RPMI7951 (cell line): ENCODE measurements around the gene CCNI2. TPM values are rescaled to one million over a fixed set of nuclear protein-coding genes. Genes with fewer than 3 reads are reported as not detected.
A peak's percentile ranks its signal among the peaks of the same experiment; 100 is the strongest.

ENCODE experiments used
- DNase-seq: peaks from one replicate; pipeline ENCODE4 v3.0.0-alpha.2; 2012; ENCODE audit warnings: low read depth
- total RNA-seq: library from RNA; depleted of rRNA; stranded (reverse); fragments of >200 nt; shearing (Covaris generic); gene quantifications from 2 replicates; pipeline ENCODE4 v1.2.3, GENCODE V29; 2014

The CCNI2 gene
- total RNA-seq, 1 experiment from 2014 or later = not detected

DNA sequence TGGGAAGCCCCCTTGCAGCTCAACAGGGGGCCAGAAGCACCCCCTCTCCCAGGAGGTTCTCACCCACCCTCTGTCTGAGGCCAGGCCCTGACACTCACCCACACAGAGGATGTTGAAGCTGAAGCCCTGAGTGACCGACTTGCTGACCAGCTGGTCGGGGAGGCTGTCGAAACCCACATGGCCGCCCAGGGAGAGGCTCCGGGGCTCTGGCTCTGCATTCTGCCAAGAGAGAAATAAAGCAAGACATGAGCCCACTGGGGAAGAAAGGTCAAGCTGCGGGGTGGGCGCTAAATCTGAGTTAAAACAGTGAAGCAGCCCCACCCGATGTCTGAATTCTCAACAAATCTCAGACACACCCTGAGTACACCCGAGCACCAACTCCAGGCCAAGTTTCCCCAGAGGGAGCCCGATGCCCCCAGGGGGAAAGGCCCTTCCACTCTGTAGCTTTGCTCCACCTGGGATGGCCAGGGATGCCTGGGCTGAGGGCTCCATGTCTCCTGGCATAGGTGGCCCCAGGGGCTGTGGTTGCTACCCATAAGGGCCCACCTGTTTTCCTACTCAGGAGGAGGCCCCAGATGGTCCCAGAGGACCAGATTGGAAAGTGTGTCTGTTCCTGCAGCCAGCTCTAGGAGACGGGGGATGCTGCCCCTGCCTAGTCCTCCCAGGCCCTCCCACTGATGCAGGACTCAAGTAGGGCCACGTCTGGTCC lies 18.2 kb downstream of the CCNI2 start:
- no peak for DNase-seq

DNA sequence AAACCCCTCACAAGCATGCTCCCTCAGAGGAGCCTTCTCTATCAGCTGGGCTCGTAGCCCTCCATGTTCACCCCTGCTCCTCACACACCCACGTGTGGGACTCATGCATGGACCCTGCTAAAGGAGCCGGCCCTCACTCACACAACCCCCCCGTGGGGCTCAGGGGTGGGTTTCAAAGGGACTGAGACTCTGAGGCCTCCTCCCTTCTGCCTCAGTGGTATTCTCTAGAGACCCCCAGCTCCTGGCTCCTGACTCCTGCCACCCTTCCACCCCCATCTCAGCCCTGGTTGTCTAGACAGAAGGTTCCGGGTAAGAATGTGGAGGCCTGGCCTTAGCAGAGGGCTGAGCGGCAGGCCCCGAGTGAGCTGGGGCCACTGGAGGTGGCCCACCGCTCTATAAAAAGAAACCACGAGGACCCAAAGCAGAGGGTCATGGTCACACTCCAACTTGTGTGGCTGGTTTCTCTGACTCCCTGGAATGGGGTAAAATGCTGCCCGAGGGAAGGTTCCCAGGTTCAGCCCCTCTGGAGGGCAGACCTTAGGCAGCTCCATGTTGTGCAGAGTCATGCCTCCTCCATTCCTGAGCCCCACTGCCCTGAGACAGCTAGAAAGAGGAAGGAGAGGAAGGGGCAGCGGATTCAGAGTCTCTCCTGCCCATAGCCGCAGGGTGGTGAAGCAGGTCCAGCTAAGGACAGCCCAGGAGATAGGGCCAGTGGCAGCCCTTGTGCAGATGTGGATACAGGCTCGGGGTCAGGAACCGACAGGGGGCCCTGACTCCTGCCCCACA lies 19.0 kb downstream of the CCNI2 start:
- no peak for DNase-seq

DNA sequence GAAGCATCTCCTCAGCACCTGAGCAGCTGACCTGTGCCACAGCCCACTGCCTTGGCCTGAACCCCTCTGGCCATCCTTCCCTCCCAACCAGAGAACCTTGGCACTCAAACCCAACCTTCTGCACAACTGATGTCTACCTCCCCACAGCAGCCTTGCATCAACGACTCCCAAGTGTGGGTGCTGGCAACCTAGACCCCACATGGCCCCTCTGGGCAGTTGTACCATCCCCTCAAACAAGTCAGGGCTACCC lies 19.5 kb downstream of the CCNI2 start:
- DNase-seq = no peak

DNA sequence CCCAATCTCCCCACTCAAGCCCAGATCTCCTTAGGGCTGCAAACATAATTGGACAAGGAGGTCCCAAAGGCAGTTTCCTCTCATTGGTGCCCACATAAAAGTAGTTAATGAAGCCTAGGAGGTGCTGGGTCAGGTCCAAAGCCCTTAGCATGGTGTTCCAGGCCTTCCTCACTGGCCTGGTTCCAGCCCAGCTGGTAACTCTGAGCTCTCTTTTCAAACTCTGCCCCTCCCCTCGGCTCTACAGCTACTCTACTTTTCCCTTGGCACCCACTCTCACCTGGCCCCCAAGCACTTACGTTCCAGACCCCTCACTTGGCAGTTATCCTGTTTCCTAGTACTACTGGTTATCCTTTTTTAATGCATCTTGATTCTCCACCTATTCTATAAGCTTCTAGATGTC lies 19.9 kb downstream of the CCNI2 start:
- peak; percentile 10 for DNase-seq

DNA sequence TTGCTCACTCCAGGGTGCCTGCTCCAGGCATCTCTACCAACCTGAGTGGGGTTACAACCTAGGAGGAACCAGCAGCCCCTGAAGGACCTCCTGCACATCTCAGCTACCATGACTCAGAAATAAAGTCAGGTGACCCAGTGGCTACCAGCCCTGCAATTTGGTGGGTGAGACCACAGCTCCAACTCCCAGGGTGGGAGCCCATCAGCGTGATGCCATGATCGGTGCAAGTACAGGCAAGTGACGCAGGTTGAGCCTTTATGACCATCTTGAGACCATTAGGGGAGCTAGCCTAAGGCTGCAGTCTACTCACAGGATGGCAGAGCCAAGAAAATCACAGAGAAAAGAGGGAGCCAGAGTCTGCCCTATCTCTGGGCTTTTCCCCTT lies 21.3 kb downstream of the CCNI2 start:
- DNase-seq = no peak

DNA sequence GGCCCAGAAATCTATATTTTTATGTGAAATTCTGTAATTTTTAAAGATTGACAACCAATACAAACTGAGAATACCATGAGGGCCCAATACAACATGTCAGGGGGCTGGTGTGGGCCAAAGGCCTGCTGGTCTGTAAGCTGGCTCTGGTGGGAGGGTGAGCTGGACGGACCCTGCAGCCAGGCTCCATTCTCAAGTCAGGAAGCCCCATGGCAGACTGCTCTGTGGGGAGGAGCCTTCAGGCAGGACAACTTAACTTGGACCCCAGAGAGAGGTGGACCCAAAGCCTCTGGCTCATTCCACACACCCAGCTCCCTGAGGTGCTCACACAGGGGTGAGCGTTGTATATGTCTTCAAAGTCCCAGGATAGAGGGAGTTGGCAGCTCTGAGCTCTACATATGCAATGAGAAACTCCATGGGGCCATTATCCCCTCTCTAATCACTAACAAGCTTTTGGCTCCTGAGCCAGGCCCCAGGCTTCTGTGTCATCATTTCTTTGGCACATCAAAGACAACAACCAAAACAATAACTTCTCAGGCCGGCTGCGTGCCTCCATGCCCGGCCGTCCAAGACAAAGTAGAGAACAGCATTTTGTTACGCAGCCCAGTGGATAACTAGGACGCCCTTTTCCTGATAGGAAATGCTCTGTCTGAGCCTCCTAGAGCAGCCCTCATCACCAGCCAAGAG lies 23.4 kb downstream of the CCNI2 start:
- DNase-seq = no peak

DNA sequence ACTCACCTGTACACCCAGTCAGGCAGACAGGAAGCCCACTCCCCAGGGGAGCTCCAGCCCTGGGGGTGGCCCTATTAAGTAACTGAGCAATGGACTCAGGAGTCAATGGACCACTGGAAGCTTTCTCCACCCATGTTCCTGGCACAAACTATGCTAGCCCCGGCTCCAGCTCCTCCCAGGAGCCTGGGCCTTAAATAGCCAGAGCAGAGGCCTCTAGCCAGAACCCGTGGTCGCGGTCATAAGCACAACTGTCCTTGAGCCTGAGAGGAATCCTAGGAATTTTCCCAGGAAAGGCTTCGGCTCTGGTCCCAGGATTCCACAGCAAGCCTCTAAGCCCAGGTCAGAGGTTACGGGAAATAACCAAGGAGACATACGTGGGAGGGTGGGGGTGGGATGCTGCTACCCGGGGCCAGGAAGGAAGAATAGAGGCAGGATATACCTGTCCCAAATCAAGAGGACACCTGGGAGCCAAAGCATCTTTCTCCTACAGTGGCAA lies 24.3 kb downstream of the CCNI2 start:
- DNase-seq = peak; percentile 41

DNA sequence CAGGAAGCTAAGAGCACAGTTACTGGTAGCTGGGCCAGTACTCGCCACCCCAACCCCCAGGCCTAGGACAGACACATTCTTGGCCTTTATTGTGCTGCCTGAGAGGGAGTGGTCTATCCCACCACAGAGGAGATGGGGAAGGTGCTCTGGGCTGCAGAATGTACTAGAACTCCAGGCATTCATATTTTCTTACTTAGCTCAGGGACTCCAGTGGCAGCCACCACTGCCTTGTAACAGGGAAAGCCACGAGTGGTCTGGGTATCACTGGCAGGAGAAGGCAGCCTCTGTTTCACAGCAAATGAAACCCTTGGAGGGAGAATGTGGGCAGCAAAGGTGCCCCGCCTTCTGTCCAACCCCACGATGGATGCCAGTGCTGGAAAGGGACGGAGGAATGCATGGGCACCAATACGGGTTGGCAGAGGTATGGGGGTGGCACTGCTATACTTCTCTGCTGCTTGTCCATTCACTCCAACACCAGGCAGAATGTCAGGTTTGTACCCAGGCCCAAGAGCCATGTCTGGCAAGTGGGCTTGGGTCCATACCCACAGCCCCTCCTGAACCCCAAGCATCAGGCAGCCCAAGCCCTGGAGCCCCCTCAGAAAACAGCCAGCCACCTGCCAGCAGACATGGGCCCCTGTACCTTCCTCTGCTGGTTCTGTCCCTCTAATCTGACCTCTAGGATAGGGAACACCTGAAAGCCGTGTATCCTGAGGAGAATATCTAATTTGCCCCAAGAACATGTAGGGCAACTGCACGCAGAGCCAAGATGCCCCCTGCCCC lies 25.3 kb downstream of the CCNI2 start:
- no peak for DNase-seq

DNA sequence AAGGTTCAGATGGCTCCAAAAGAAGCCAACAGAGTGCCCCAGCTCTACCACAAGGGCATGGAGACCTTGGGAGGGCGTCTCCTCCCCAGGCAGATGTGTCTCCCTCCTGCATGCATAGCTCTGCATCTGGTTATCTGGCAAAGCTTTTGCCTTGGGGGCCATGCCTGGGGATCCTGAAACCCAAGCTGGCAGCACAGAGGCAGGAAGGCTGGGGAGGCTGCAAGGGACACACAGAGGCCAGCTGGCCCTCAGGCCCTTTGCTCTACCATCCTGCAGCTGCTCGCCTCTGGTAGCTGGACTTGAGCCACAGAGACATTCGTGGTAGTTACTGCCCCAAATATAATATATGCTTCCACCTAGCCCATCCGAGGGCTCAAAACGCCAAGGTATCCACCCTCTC lies 25.9 kb downstream of the CCNI2 start:
- DNase-seq = peak; percentile 30

DNA sequence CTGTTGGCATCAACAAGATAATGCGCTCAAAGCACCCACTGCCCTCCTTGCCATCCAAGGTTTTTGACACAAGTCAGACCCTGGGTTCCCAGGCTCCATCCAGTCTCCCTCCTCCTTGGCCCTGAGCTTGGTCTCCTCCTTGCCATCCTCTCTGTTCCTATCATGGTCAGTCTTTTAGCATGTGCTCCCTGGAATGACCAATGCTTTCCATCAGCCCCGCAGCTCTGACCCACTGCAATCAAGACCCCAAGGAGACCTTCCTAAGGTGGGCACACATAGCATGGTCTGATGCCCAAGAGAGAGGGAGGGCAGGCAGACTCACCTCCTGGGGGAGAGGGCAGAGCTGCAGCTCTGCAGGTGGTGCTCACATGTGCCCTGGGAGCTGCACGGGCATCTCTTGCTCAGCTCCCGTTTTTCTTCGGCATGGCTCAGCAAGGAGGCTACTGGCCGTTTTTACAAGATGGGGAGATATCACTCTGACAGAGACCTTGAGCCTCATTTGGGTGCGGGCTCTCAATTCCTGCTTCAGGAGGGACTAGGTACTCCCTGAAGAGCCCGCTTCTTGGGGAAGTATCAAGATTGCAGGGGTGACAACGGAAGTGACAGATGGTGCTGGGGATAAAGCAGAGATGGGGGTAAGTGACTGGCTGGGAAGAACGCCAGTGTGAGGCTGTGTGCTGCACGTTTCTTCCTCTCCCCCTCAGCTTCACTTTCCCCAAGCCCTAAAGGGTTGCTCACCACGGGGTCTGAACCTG lies 26.6 kb downstream of the CCNI2 start:
- no peak for DNase-seq

DNA sequence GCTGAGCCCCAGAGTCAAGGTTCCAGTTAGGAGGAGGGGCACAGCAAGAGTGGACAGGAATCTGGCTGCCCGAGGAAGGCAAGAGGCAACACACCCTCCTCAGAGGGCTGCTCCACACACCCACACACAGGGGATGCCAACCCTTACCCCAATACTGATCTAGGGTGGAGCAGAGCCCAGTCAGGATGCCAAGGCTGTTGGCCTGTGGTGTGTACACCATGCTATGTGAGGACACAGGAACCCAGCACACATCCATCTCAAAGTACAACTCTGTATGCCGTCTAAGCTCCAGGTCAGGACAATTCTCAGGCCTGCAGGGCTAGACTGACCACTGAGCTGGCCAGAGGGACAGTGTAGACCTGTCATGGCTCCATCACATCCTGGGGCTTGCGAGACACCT lies 27.2 kb downstream of the CCNI2 start:
- no peak for DNase-seq

DNA sequence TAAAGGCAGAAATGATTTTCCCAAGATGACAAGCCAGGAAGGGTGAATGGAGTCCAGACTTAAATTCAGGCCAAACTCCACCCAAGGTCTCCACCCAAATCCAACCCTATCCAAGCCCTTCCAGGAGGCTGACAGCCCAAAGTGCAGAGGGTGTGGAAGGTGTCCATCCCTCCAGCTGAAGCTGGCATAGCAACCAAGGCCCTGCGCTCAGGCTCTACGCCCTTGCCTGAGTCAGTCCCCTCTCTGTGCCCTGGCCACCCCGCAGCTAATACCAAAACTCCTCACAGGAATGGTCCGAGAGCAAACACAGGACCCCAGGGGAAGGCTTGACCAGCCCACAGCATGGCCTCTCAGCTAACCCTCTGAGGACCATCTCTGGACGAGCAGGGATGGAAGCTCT lies 27.7 kb downstream of the CCNI2 start:
- no peak for DNase-seq

DNA sequence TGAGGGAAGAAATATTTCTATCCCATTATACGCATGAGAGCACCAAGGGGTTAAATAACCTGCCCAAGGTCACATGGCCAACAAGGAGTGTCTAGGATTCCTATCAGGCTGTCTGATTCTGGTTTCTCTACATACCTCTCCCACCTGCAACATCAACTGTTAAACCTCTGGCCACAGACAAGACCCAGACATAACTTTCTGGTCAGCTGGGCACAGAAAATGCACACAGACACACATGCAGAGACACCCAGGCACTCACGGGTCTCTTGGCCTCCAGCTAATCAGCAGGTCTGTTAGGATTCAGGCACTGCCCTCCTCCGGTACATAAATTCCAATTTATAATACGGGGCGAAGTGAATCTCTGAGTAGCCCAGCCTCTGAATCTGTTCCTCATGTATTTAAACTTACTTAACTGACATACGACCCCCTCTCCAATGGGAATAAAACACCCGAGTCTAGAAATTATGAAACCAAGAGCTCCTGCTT lies 28.3 kb downstream of the CCNI2 start:
- no peak for DNase-seq

DNA sequence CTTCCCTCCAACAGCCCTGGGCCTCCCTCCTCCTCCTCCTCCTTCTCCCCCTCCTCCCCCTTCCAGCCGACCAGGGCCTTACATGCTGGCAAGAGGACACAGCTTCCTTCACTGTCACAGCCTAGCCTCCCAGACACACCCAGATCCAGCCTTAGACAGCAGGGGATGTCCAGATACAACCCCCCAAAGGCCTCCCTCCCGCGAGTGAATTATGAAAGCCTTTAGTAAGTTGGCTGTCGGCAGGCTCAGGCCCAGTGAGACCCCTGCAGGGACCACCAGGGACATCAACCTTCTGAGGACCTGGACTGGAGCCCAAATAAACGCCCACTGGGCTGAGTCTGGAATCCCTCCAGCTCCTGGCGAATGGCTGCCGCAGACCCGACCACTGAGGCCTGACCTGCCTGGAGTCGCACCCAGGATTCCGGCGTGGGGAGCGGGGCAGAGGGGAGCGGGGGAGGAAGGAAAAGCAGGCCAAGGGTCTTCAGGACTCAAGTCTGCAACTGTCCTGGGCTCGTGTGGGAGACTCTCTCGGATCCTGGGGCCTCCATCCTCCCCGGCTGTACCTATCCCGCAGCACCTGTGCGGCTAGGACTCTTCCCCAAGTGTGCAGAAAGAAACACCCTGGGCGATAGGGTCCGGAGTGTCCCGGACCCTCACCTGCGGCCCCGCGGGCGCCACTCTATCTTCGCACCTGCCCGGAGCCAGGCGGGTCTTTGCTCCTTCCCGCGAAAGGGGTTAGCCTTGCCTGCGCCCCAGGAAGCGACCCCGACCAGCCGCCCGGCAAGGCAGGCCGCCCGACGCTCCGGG lies 29.1 kb downstream of the CCNI2 start:
- DNase-seq = peak; percentile 29

DNA sequence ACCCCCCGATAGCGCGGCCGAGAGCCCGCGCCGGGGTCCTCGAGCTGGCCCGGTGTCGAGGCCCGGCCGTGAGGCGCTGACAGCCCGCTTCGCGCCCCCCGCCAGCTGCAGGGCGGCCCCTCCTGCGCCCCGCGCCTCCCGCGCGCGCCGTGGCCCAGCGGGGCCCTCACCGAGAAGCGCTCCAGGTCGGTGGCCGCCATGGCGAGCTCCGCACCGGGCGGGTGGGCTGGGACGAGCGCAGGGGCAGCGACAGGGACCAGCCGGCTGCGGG lies 29.6 kb downstream of the CCNI2 start:
- no peak for DNase-seq

DNA sequence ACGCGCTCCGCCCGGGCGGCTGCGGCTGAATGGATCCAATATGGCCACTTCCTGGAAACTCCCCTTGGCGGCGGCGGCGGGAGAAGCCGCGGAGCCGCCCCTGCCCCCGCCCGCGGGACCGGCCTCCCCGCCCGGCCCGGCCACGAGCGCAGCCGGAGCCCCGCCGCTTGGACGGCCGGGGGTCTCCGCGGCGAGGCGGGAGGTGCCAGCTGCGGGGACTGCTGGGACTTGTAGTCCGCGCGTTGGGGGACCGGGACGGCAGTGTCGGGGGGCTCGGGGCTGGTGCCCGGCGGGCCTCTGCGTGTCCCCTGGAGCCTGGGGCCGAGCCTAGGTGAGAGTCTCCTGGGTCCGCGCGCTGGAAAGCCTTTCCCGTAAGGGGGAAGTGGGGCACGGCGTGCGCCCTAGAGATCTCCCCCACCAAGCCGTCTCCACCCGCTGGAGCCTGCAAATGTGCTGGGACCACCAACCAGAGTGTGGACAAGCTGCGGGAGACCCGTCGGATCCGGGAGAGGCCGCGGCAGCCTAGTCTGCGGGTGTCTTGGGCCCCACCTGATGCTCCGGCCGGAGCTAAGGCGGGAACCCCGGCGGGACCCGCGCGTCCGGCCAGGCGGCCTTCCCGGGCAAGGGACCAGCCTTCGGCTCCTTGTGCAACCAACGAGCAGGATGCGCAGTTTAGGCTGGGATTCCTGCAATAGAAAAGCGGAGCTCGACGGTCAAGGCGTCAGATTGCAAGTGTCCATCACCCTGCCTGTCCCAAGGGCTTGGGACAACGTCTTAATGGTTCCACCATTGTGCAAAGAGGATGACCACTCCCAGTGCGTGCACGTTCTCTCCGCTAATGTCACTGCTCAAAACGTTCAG lies 30.2 kb downstream of the CCNI2 start, which contains the start of gene SEPTIN8:
Gene SEPTIN8 (minus strand): TSS at position 31 of the 861 bp plus-strand sequence. CDS start 102 bp downstream, outside the sequence.
- DNase-seq = peak; percentile 51

DNA sequence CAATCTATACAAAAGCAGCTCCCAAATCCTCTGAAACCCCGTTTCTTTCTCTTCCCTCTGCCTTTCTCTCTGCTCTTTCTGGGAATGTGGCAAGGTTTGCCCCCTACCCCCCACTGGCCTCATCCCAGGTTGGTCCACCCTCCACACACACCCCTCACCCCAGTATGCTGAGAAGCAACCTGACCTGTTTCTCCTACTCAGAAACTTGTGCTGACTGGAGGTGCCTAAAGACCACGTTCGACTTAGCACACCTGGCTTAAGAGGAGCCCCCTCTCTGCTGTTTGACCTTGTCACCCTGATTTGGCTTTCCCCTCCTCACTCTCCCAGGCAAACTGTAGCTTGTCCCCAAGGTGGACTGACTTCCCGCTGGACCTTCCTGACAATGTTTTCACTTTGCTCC lies 30.9 kb downstream of the CCNI2 start:
- no peak for DNase-seq

DNA sequence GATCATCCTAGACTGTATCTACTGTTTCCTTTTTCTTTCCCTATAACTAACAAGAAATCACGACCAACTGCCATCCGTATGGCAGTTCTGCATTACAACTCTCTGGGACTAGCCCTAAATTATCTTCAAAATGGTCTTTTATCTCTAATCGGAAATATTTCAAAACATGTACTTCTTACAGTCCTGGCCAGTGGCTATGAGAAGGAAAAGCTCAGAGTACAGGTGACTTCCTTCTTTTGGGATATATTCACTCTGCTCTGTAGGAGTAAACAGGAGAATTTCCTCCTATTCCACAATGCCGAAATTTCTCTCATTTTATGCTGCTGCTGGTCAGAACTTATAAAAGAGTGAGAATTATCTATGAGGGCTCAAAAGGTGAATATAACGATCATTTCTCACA lies 31.6 kb downstream of the CCNI2 start:
- DNase-seq = no peak

DNA sequence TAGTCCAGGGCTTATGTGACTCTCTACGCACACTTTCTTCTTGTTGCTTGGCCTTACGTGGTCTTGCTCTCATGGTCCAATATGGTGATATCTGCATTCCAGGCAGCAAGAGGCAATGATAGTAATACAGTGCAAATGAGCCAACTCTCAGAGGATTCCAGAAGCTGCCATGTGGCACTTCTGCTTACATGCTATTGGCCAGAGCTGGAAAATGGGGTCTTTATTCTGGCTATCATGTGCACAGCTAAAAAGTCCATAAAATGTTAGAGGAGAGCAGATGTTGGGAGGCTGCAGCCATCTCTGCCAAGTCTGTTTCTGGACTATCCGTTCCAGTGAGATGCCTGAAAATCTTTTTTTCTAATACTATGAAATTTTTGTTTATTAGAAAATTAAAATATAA lies 32.7 kb downstream of the CCNI2 start:
- no peak for DNase-seq

DNA sequence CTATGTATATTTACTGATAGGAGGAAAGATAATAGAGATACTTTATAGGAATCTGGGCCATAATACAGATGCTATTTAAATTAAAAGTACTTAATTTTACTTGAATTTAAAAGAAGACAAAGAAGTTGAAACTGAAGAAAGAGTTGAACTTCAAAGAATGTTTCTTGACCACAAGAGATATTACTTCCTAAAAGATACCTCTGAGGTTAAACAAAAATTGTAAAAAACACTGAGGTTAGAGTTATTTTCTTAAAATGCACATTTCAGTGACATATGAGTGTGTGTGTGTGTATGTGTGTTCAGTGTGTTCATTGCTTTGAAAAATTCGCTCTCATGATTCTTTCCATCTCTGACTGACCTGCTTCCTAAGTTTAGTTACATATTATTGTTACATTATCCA lies 33.4 kb downstream of the CCNI2 start:
- no peak for DNase-seq
